ENCODE measurements around the gene SLC22A17. TPM values are rescaled to one million over a fixed set of nuclear protein-coding genes. Genes with fewer than 3 reads are reported as not detected.
"Not testable (repeated sequence)": the region's sequence is repeated elsewhere in the genome, so short reads cannot be mapped to it uniquely, and the experiment has no call there.

The SLC22A17 gene
- polyA plus RNA-seq, 4 donors, result 56.7 to 74.4 (median 61.3) TPM

DNA sequence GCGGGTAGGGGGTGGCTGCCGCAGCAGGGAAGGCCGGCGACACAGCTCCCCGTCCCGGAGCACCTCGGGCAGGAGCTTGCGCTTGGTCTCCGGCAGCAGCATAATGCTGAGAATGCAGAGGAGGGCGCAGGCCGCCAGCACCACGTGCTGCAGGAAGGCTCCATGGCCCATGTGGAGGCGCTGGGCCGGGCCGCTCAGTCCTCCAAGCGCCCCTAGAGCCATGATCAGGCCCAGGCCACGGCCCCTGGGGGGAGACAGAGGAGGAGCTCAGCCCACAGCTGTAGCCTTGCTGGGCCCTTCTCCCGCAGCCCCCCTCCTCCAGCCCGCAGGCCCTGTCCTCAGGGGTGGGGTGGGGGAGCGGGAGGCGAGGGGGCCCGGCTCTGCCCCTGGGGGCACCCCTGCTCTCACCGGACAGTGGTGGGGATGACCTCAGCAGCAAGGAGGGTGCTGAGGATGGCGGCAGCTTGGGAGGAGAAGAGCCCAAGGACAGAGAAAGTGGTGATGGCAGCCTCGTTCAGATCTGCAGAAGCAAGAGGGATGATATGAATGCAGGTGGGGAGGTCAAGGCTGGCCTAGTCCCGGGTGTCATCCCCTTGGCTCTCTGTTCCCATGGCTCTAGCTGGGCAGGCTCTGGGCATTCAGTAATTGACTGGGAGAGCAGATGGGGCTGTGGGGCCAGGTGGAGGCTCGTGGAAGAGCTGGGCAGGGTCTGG lies 5.8 kb downstream of the SLC22A17 start:
- no peak for DNase-seq (ENCODE audit: low read depth in 4 of 4, low spot score in 3 of 4)

DNA sequence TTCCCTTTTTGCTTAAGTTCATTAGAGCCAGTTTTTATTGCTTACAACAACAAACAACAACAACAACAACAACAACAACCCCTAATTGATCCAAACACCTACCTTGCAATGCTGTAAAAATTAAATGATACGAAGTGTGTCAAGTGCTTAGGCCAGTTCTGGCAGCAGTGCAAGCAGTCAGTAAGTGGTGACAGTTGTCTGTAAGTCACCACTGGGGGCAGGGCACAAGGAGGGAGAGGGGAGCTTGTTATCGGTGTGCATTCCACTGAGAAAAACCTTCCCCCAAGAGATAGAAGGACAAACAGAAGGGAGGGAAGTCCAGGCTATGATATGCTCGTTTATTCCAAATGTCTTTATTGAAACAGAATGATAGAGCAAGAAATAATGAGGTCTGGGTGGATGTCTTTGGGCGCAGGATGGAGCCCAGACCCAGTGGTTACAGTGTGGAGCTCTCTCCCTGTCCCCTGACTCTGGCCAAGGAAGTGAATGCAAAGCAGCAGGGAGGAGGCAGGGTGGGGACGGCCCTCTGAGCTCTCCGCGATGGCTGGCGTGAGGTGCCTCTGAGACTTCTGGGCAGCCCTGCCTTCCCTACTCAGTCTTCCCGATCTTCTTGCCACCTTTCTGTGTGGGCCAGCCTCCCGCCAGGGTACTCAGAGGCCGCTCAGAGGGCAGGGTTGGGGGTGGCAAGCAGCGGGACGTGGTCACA lies 6.5 kb downstream of the SLC22A17 start:
- no peak for DNase-seq (ENCODE audit: low read depth in 4 of 4, low spot score in 3 of 4)

DNA sequence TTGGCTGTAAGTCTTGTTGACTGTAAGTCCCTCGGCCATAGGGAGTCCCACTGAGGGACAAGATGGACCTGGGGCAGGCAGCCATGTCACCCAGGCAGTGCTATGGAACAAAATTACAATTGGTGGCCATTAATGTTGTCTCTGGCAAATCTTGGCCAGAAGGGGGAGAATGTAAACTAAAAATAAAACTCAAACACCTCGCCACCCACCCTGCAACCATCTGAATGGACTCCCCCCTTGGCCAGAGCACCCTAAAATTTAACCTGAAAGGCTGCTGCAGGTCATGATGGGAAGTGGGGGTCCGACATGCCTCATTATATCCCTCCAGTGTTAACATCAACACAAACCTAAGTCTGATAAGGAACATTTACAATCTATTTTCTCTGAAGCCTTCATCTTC lies 8.2 kb downstream of the SLC22A17 start:
- no peak for DNase-seq (ENCODE audit: low read depth in 4 of 4, low spot score in 3 of 4)

DNA sequence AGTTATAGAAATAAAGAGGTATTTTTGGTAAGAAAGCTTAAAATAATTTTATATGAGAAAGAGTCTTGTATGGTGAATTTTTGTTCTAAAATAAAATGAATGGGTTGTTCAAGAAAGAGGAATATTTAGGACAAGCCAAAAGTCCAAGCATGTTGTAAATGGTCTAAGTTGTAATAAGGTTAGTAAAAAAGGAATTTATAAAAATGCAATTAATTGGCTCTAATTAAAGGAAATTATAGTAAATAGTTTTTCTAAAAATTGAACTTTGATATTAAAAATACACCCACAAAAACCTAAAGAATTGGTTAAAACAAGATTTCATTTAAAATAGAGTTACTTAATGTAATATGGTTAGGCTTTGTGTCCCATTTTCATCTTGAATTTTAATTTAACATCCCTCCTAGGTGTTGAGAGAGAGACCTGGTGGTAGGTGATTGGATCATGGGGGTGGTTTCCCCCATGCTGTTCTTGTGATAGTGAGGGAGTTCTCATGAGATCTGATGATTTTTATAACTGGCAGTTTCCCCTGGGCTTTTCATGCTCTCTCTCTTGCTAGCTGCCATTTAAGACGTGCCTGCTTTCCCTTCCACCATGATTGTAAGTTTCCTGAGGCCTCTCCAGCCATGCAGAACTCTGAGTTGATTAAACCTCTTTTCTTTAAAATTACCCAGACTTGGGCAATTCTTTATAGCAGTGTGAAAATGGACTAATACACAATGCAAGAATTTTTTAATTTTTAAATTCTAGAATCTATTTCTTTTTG lies 13.0 kb downstream of the SLC22A17 start:
- DNase-seq (ENCODE audit: low read depth in 4 of 4, low spot score in 3 of 4), result no peak

DNA sequence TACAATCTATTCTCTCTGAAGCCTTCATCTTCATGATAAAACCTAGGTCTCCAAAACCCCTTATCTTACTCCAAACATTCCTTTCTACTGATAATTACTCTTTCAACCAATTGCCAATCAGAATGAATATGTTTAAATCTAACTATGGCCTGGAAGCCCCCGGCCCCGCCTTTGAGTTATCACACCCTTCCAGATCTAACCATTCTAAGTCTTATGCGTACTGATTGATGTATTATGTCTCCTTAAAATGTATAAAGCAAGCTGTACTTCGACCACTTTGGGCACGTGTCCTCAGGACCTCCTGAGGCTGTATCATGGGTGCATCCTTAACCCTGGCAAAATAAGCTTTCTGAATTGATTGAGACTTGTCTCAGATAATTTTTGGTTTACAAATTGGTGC lies 17.1 kb downstream of the SLC22A17 start:
- no peak for DNase-seq (ENCODE audit: low read depth in 4 of 4, low spot score in 3 of 4)

DNA sequence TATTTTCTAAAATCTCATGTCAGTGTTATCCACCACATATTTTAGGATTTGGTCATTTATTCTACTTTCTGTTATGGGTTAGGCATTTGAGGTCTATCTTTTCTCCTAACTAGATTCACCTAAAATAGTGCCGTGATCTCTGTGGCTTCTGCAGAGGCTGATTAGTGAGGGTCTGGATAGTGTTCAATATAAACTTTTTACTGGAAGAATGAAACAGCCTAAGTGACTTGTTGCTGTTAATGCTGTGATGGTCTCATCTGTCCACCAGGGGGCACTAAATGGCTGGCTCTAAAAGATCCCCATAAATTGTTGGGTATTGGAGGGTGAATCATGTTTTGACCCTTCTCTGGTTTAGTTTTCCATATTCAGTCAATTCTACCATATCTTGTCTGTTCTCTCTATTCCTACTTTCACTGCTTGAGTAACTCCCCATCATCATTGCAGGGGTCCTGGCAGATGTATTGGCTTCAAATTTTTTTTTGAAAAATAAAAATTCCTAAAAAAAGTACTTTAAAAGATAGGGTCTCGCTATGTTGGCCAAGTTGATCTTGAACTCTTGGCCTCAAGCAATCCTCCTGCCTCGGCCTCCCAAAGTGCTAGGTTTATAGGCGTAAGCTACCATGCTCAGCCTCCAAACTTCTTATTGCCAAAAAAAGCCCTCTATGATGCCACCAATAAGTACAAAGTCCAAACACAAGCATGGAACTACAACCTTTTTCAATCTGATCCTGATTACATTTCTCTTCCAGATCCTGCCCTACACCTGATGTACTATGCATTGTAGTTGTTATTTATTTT lies 24.5 kb downstream of the SLC22A17 start:
- peak in 3 of 4 donors; percentile 60 to 73 (median 69) for DNase-seq (ENCODE audit: low read depth in 4 of 4, low spot score in 3 of 4)

DNA sequence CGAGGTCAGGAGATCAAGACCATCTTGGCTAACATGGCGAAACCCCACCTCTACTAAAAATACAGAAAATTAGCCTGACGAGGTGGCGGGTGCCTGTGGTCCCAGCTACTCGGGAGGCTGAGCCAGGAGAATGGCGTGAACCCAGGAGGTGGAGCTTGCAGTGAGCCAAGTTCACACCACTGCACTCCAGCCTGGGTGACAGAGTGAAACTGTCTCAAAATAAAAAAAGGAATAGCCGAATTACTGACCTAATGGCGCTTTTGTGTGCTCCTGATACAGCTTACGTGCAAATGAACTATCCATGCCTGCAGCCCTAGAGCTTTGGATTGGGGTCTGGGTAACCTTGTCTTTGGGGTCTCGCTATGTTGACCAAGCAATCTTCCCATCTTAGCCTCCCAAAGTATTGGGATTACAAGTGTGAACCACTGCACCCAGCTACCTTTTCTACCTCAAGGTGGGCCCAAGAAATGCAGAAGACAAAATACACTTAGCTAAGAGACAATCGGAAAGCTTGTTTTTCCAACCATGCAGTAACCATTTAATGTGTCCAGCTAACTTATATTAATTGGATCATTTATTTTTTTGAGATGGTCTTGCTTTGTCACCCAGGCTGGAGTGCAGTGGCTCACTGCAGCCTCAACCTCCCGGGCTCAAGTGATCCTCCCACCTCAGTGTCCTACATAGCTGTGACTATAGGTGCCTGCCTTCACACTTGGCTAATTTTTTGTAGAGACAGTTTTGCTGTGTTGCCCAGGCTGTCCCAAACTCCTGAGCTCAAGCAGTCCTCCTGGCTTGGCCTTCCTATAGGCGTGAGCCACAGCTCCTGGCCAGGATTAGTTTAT lies 26.0 kb downstream of the SLC22A17 start:
- DNase-seq (ENCODE audit: low read depth in 4 of 4, low spot score in 3 of 4), result no peak

DNA sequence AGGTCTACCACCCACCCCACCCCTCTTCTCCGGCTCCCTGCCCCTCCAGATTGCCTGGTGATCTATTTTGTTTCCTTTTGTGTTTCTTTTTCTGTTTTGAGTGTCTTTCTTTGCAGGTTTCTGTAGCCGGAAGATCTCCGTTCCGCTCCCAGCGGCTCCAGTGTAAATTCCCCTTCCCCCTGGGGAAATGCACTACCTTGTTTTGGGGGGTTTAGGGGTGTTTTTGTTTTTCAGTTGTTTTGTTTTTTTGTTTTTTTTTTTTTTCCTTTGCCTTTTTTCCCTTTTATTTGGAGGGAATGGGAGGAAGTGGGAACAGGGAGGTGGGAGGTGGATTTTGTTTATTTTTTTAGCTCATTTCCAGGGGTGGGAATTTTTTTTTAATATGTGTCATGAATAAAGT lies 26.9 kb downstream of the SLC22A17 start:
- not testable (repeated sequence) for DNase-seq (ENCODE audit: low read depth in 4 of 4, low spot score in 3 of 4)

DNA sequence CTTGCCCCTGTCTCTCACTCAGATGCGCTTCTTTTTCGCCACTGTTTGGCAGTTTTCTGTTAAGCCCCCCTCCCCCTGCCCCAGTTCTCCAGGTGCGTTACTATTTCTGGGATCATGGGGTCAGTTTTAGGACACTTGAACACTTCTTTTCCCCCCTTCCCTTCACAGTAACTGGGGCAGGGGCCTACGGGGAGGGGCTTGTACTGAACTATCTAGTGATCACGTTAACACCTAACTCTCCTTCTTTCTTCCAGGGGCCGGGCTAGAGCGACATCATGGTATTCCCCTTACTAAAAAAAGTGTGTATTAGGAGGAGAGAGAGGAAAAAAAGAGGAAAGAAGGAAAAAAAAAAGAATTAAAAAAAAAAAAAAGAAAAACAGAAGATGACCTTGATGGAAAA lies 27.7 kb downstream of the SLC22A17 start:
- DNase-seq (ENCODE audit: low read depth in 4 of 4, low spot score in 3 of 4), result no peak

DNA sequence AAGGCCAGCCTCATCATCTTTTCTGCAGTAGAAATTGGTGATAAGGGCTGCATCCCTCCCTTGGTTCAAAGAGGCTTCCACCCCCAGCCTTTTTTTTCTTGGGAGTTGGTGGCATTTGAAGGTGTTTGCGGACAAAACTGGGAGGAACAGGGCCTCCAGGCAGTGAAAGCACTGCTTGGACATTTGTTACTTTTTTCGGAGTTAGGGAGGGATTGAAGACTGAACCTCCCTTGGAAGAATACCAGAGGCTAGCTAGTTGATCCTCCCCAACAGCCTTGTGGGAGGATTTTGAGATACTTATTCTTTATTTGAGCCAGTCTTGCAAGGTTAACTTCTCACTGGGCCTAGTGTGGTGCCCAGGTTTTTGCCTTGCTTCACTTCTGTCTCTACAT lies 28.2 kb downstream of the SLC22A17 start:
- DNase-seq (ENCODE audit: low read depth in 4 of 4, low spot score in 3 of 4), result no peak

DNA sequence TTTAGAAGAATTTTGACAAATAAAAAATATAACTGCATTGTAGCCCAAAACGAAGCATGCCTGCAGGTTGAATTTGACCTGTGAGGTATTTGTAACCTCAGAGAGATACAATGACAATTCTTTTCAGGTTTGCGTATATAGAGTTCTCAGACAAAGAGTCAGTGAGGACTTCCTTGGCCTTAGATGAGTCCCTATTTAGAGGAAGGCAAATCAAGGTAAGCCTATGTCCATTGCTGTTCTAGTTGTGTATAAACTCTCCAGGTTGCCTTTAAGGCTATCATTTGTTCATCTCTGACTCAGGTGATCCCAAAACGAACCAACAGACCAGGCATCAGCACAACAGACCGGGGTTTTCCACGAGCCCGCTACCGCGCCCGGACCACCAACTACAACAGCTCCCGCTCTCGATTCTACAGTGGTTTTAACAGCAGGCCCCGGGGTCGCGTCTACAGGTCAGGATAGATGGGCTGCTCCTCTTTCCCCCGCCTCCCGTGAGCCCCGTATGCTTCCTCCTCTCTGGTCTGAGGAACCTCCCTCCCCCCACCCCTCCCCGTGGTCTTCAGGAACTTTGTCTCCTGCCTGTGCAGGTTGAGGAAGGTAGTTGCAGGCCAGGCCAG lies 28.7 kb downstream of the SLC22A17 start:
- DNase-seq (ENCODE audit: low read depth in 4 of 4, low spot score in 3 of 4), result no peak

DNA sequence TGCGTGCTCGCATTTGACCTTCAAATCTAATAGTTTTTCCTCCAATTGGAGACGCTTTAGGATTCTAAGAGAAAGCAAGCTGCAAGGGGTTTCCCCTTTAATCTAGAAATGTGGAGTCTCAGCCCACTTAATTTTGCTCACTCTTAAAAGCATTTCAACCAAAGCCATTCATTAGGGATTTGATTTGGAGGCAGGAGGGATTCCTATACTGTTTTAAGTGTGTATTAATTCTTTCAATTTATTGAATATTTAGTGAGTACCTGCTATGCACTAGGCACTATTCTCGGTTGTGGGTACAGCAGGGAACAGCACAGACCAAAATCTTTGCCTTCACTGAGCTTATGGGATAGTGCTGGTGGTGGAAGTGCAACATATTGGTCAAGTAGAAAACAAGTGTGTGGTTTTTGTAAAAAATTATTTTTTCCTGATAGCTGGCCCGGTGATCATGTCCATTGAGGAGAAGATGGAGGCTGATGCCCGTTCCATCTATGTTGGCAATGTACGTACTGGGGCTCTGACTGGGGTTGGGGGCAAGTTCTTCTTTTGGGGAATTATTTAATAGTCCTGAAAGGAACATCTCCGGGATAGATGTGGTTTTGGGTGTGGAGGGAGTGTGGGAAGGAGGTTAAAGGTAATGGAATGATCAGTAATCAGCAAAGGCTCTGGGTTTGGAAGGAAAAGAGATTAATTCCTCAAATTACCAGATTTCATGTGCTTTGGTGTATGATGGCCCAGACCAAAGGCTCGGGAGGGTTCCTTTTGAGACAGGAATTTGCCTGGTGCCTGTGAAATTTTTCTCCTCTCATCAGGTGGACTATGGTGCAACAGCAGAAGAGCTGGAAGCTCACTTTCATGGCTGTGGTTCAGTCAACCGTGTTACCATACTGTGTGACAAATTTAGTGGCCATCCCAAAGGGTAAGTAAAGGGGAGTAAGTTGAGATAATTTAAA lies 29.8 kb downstream of the SLC22A17 start:
- no peak for DNase-seq (ENCODE audit: low read depth in 4 of 4, low spot score in 3 of 4)

DNA sequence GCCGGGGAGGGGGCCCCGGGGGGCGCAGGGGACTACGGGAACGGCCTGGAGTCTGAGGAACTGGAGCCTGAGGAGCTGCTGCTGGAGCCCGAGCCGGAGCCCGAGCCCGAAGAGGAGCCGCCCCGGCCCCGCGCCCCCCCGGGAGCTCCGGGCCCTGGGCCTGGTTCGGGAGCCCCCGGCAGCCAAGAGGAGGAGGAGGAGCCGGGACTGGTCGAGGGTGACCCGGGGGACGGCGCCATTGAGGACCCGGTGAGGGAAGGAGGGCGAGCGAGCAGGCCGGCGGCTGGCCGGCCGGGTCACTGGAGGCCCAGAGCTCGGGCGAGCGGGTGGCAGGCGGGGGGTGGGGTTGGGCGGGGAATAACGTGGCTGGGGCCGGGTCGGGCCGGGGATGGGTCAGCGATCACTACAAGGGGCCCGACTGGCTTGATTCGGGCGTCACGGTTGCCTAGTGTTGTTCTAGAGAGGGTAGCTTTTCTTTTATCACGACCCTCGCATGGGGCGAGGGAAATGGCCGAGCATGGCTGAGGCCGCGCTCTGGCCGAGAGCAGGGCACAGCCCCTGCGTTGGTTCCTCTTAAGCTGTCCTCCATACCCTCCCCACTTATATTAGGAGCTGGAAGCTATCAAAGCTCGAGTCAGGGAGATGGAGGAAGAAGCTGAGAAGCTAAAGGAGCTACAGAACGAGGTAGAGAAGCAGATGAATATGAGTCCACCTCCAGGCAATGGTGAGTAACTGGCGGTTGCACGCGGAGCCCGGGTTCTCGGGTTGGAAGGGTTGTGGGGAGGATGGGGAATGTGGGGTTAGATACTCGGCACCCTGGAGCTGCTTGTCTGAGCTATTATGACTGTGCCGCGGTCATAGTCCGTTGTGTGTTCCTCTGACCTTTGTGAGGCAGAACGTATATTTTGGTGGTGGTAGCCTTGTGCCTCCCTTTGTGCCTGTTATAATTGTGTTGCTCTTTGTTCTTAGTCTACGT lies 30.8 kb downstream of the SLC22A17 start:
- peak in 1 of 4 donors; percentile 25 for DNase-seq (ENCODE audit: low read depth in 4 of 4, low spot score in 3 of 4)

DNA sequence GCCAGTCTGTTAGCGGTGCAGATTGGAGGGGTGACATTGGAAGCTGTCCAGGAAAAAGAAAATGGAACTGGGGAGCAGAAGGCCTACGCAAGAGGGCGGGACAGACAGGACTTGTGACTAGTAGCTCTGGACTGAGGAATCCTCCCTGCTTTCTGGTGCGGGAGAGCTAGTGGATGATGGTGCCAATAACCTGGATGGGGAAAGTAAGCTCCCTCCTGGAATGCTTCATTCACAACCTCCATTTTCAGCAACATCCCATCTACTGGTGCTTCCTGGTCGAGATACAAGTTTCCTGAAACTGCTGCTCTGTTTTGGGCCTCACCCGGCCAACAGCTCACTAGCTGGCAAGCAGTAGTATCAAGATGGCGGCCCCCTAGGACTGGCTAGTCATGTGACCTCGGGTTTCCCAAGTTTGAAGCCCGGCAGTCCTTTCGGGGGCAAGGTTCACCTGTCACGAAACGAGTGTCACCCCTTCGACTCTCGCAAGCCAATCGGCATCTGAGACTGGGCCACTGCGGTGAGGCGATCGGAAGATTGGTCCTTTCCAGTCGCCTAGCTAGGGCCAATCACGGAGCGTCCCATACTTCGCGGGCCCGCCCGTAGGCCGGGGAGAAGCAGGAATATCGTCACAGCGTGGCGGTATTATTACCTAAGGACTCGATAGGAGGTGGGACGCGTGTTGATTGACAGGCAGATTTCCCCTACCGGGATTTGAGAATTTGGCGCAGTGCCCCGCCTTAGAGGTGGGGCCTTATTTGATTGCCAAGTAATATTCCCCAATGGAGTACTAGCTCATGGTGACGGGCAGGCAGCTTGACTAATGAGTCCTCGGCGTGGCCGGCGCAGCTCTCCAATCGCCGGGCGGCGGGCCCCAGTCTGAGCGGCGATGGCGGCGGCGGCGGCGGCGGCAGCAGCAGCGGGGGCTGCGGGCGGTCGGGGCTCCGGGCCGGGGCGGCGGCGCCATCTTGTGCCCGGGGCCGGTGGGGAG lies 31.8 kb downstream of the SLC22A17 start, which contains the start of gene PABPN1:
Gene PABPN1 (plus strand): TSS at position 874 of the 988 bp plus-strand sequence. CDS start 13 bp downstream, at position 887.
- DNase-seq (ENCODE audit: low read depth in 4 of 4, low spot score in 3 of 4), result peak; percentile 99 to 100 (median 100)

DNA sequence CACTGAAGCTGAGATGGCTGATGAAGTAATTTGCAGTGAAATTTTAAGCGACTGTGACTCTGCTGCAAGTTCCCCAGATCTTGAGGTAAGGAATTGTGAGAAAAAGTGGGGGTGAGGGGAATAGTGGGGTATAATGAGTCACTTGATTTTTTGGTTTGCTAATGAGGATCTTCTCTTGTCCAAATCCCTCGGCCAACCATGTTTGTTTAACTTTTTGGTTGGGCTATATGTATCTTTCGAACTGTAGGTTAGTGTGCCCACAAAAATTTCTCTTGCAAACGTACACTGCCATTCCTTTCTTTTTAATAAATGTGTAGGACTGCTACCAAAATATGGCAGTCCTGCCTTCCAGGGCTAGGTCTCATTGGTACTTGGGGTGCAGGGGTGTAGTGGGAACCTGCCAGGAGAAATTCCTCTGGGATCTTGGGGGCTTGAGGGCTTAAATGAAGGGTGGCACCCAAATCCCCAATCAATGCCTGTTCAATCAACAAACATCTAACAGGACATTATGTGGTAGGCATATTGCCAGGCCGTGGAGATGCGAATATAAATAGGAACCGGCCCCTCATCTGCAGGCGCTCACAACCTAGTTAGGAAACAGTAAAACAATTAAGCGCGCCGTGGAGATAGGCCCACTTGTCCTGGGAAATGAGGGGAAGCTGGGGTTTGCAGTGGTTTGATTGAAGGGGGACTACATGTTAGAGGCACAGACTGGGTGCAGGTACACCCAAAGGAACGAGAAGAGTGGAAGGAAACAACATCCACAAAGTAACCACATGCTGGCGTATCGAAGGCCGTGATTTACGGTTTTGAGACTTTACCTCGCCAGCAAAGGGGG lies 32.7 kb downstream of the SLC22A17 start:
- no peak for DNase-seq (ENCODE audit: low read depth in 4 of 4, low spot score in 3 of 4)

Data from right renal pelvis (tissue), 4 donors.